Activated CD4-positive, alpha-beta T cell treated with anti-CD3 and anti-CD28 coated beads for 4 hours (primary cell): ENCODE data around the gene SIMC1.

ENCODE experiments used
- DNase-seq, 2 donors: peaks; one replicate each; pipeline ENCODE4 v3.0.0-alpha.2; 2020

The SIMC1 gene

GRCh38 chr5:176389135-176390123 lies 151.2 kb downstream of the SIMC1 start:
- DNase-seq: no peak

DNA sequence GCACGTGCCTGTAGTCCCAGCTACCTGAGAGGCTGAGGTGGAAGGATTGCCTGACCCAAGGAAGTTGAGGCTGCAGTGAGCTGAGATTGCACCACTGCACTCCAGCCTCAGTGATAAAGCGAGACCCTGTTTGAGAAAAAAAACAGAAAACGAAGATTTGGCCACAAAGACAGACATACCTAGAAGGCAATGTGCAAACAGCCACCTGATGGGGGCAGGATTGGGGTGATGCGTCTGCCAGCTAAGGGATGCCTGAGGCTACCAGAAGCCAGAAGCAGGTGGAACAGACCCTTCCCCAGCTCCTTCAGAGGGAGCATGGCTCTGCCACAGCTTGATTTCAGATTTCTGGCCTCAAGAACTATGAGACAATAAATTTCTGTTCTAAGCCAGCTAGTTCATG lies 153.3 kb downstream of the SIMC1 start:
- DNase-seq: no peak

GRCh38 chr5:176391999-176392398 lies 153.8 kb downstream of the SIMC1 start:
- no peak for DNase-seq

GRCh38 chr5:176392526-176392925 lies 154.3 kb downstream of the SIMC1 start:
- DNase-seq: no peak

GRCh38 chr5:176394096-176394495 lies 155.9 kb downstream of the SIMC1 start:
- DNase-seq: no peak

DNA sequence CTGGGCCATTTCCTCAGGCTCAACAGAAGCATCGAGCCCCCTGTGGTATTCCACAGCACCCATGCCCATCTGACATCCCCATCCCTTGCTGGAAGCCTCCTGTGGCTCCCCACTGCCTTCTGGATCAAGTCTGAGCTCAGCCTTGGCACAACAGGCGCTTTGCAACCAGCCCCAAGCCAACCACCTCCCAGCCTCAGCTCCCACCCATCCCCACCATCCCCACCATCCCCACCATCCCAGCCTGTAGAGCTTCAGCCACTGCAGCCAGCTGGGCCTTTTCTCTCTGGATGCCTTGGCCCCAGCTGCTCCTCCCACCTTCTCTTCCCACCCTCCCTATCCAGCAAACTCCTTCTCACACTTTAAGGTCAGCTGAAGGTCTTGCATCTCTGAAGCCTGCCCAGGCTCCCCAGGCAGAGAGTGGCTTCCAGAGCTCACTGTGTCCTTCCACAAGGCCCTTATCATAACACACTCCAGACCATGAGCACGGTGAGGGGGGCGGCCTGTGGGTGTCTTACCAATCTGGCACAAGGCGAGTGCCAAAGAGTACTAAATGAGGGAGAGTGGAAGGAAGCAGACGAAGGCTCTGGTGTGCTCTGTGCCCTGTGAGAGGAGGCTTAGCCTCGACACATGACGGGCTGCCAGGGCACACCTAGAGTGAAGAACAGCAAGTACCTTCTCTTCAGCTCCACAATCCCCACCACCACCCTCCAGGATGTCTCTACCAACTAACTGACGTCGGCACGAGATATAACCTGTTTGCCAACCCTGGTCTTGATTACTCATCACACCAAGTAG lies 156.9 kb downstream of the SIMC1 start:
- DNase-seq: no peak
